GM12873 (cell line): Measurements from ENCODE around the gene ASF1B.

Experiments used
- CTCF ChIP-seq: IDR thresholded peaks from 2 replicates; pipeline ENCODE4 v1.5.1; 2012; ENCODE audit warnings: low read depth, mild to moderate bottlenecking, moderate library complexity, low read length, control low read depth; ENCODE audit not compliant: insufficient read depth; ENCODE audit errors: missing control alignments

ASF1B gene

DNA sequence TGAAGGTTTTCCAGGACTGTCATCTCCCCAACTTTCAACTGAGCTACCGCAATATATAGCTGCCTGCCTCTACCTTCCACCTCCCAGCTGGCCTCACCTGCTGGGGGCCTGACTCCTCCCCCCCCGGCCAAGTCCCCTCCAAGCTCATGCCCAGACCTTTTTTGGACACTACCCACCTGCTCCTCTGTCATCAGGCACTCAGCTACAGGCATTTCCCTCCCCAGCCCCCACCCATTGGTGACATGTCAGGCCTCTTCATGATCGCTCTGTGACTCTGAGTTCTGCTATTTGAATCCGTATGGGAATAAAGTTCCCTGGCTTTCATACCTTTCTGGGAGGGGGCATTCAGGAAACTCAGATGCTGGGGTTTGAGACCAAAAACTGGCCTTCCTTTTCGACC lies 20.6 kb downstream of the ASF1B start:
- no peak for TF ChIP-seq CTCF

DNA sequence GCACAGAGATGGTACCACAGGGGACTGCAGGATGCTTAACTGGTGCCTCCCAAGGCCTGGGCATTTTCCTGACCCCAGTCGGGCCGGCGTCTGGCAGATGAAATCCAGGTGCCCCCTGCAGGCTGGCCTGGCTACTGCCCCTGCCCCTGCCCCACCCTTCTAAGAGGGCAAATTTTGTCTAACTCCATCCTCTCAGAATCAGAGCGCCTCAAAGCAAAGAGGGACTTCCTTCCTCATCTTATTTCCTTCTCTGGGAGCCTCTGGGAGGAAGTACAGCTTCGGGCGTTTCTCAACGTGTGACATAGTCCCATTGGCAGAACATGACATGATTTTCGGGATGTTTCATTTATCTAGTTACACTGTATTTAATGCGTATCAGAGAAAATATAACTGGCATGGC lies 21.5 kb downstream of the ASF1B start:
- peak; percentile 62 for TF ChIP-seq CTCF

DNA sequence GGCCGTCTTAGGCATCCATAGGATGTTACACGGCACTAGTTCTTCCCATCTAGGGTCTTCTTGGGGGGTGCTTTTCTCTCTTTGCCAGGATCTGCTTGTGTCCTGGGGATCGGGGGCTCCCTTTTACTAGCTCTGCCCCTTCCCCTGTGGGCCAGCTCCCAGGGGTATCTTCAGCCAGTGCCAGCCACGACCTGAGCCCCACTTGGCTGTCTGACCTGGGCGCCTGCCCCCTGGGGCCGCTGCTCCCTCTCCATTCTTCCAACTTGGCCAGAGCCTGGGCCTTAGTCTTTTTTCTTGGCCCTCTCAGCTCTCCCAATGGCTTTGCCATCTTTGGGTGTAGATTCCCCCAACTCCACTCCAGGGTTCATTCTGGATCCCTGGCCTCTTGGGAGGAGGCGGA lies 21.9 kb downstream of the ASF1B start:
- no peak for TF ChIP-seq CTCF

- TF ChIP-seq CTCF, result peak; percentile 59
Observed at GRCh38 chr19:14113762-14114414, 22.5 kb downstream of the ASF1B start.

DNA sequence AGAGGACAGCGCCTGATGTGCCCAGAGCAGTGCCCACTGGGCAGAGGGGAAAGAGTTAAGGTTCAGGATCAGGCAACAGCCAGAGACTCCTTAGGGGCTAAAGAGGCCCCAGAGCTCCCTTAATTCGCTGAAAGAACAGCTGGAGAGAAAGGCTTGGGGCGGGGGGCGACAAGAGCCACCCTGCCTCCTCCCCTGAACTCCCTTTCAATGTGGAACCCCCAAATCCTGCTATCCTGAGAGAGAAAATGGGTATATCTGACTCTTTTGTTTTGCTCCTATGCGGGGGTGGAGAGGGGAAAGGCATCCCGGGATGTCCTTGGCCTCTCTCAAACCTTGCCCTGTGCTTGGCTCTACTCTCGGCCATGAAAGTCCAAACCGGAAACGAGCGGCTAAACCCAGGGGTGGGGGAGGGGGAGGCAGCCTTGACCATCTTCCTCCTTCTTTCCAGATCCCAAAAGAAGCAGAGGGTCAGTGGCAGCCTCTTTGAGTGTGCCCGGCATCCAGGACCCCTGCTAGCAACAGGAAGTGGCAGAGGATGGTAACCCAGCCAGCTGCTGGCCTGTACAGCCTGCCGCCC lies 23.5 kb downstream of the ASF1B start:
- TF ChIP-seq CTCF, result no peak

- TF ChIP-seq CTCF, result no peak
Observed at GRCh38 chr19:14112051-14112808, 24.2 kb downstream of the ASF1B start.

- no peak for TF ChIP-seq CTCF
Observed at GRCh38 chr19:14111486-14111885, 24.9 kb downstream of the ASF1B start.
